Middle frontal gyrus (tissue), 1 donor: ENCODE measurements around the gene MEP1A.
A peak's percentile ranks its signal among the peaks of the same experiment; 100 is the strongest.

Experiments
- DNase-seq: peaks from one replicate; pipeline ENCODE4 v3.0.0-alpha.2; 2015; ENCODE audit warnings: low spot score; ENCODE audit errors: extremely low spot score

The MEP1A gene

GRCh38 chr6:46776070-46776712, 17.0 kb upstream of the MEP1A start:
- no peak for DNase-seq

GRCh38 chr6:46777476-46778346, 15.5 kb upstream of the MEP1A start:
- no peak for DNase-seq

DNA sequence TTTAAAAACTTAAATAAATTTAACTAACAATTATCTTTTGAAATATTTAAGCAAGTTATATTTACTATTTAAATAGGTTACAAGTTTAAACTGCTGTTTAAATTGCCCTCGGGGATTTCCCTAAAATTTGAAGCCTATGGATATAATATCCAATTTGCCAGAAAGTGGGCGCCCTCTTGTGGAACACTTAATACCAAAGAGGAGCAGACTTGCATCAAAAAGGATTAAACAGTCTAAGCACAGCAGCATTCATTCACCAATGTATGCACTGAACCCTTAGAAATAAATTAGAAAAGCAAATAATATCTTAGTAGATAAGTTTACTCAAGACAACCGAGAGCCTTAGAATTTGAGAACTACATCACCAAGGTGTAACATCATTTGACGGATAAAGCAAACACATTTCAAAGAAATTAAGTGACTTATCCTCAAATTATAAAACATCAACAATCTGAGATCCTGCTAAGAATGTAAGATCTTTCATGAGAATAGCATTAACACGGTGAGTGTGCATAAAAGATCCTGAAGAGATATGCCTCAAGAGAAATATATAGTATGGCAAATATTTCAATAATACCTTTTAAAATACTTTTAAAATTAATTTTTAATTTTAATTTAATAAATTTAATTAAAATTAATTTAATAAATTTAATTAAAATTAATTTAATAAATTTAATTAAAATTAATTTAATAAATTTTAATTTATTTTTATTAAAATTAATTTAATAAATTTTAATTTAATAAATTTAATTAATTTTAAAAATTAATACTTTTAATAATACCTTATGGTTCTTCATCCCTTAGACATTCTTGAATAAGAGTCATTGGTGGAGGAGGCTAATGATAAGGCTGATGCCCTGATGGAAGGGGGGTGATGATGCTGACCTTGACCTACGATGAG, 11.5 kb upstream of the MEP1A start:
- peak; percentile 74 for DNase-seq

GRCh38 chr6:46784535-46784934, 8.7 kb upstream of the MEP1A start:
- no peak for DNase-seq

- DNase-seq, result no peak
Observed at GRCh38 chr6:46787871-46788540, 5.2 kb upstream of the MEP1A start.

- DNase-seq, result no peak
Observed at GRCh38 chr6:46788791-46789190, 4.4 kb upstream of the MEP1A start.

GRCh38 chr6:46789434-46790354, 3.5 kb upstream of the MEP1A start:
- DNase-seq, result no peak

- DNase-seq, result no peak
Observed at GRCh38 chr6:46790355-46790874, 2.8 kb upstream of the MEP1A start.

DNA sequence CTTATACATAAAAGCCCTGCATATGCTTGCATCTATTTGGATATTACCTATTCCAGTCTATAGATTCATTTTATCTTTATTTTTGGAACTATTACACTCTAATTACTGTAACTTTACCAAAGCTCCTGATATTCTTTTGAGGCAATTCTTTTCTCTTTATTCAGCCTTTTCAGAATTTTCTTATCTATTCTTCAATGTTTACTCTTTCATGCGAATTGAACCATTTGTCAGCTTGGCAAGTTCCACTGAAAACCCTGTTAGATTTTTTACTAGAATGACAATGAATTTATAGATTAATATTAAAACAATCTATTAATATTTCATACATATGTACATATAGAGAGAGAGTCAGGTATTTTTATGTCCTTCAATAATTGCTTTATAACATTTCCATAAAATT, 554 bp upstream of the MEP1A start:
- no peak for DNase-seq

GRCh38 chr6:46794068-46794467, 879 bp downstream of the MEP1A start:
- no peak for DNase-seq

DNA sequence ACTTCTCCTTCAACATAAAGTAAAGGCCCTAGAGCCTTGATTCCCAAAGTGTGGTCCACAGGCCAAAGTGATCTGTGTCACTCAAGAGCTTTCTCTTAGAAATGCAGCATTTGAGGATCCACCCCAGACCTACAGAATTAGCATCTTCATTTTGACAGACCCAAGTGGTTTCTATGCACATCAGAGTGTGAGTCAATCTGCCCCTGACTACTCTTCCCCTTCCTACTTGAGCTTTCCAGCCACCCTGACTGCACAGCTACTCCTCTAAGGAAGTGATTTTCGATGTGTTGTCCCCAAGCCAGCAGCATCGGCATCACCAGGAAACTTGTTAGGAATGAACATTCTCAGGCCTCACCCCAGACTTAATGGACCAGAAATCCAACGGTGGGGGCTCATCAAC, 2.6 kb downstream of the MEP1A start:
- DNase-seq, result no peak

DNA sequence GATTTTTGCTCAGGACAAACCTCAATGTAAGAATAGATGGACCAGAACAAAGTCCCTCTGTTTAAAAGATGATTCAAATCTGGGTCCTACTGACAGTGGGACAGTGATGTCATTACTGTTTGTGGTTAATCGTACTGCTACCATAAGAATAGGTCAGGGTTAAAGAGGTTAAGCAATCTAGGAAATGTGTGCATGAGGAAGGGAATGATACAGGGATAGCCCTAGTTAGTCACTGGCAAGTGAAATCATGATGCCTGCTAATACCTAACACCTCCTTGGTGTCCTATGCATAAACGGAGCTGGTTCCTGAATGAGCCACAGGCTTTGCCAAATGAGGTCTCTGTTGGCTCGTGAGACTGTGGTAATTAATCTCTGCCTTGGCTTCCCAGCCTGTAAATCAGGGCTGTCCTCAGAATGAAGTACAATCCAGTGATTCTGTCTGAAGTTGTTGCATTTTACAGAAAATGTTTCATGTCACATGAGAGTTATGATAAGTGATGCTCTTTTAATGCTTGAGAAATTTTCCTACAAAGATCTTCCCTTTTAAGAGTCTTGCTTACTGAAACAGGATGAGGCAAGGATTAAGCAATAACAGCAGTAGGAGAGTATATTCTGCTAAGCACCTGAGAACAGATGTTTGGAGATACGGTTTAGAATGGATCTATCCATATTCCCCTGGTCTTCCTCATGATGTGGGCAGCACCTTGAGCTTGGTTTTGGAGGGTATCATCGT, 3.8 kb downstream of the MEP1A start:
- DNase-seq, result no peak

GRCh38 chr6:46799657-46800056, 6.5 kb downstream of the MEP1A start:
- no peak for DNase-seq

DNA sequence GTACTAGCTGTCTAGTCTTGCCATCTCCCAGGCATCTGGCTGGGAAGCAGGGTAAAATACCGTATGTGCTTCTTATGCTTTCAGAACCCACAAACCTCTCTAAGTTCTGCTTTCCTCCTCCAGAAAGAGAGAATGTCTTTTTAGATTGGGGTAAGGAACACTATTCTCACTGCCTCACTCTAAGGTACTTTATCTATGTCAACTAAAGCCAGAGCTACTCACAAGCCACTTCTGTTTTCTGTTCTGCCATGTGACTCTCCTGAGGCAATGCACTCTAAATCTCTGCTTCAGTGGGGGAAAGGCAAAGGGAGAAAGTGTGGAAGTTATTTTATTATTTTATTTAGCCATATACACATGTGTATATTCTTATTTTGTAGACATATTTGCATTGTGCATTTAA, 15.6 kb downstream of the MEP1A start:
- DNase-seq, result no peak

- DNase-seq, result no peak
Observed at GRCh38 chr6:46815130-46815529, 21.9 kb downstream of the MEP1A start.

GRCh38 chr6:46816626-46817025, 23.4 kb downstream of the MEP1A start:
- DNase-seq, result no peak

GRCh38 chr6:46819561-46819960, 26.4 kb downstream of the MEP1A start:
- no peak for DNase-seq

- no peak for DNase-seq
Observed at GRCh38 chr6:46821458-46821881, 28.3 kb downstream of the MEP1A start.

GRCh38 chr6:46828939-46829338, 35.8 kb downstream of the MEP1A start:
- DNase-seq, result no peak
